Suppressor macrophage (primary cell): ENCODE results near the gene RECK.
"Not testable (repeated sequence)": the region's sequence is repeated elsewhere in the genome, so short reads cannot be mapped to it uniquely, and the experiment has no call there.

Experiments
- DNase-seq, 4 experiments: peaks; one replicate each; pipeline ENCODE4 v3.0.0-alpha.2; 2020 to 2022

RECK gene

DNA sequence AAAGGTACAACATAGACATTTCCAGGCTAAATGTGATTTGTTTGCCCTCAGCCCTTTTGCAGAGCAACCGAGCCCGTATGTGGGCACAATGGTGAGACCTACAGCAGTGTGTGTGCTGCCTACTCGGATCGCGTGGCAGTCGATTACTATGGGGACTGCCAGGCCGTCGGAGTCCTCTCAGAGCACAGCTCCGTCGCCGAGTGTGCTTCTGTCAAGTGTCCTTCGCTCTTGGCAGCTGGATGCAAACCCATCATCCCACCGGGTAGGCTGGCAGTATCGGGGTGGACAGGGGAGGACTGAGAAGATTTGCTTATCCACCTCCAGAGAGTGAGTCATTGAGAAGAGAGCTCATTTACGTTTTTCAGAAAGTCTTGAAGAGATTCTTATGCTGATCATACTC, 82.0 kb downstream of the RECK start:
- DNase-seq: no peak

DNA sequence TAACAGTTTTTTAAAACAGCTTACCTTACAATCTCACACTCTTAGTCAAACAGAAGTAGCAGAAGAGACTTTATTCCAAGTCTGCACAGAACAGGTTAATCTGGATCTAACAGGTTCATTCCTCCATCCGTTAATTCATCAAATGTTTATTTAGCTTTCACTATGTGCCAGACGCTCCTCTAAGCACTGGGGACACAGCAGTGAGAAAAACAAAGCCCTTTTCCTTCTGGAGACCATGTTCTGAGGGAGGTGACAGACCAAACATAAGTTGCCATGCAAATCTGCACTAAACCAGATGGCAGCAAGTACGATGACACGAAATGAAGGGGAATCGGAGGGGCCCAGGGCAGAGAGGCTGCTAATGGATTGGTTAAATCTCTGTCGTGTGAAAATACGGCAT, 82.8 kb downstream of the RECK start:
- DNase-seq: no peak

DNA sequence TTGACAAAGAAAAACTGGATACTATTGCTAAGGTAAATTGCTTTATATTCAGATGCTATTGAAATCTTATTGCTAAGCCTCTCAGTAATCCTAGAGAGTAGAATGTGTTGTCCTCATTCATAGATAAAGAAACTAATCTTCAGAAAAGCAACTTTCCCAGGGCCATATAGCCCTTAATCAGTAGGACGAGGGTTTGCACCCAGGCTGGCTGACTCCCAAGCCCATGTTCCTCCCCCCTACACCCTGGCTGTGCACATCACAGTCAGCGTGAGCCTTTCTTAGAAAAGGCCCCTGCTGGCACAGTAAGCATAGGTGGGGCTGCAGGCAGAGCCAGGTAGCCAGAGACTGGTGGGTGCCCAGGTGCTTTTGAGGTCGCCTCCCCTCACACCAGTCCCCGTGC, 84.0 kb downstream of the RECK start:
- DNase-seq: no peak

GRCh38 chr9:36121971-36122370, 85.3 kb downstream of the RECK start:
- peak; percentile 40 to 70 (median 58) for DNase-seq

- DNase-seq: peak; percentile 50 to 83 (median 68)
These were observed 86.8 kb downstream of the RECK start for GRCh38 chr9:36123515-36123914.

DNA sequence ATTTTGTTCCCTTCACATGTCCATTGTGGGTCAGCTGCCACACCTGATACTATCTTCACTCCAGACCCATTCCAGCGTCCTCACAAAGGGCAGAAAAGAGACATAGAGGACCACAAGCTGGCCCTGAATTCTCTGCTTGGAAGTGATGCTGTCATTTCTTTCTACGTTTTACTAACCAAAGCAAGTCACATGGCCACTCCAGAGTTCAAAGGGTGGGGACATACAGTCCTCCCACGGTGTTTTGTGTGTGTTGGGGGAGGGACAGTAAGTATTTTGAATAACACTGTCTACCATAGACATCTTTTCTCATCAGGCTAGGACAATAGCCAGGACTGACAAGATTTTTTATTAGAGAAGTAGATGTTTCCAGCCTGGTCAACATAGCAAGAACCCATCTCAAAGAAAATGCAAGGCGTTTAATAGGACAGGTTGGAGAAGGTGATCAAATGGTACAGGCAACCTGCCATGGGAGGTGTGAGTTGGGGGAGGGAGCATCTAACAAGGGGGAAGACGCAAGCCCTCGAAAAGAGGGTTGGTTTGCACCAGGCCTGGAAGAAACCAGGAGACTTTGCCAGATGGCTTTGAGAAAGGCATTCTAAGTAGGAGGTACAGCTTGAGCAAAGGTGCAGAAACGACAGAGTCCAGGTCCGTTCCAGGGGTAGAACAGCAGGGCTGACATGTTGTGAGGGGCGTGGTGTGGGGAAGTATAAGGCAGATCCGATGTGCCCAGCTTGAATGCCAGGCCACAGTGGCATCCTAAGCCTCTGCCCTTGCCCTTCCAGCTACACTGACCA, 88.5 kb downstream of the RECK start:
- peak in 3 of 4 experiments; percentile 64 to 73 (median 68) for DNase-seq

DNA sequence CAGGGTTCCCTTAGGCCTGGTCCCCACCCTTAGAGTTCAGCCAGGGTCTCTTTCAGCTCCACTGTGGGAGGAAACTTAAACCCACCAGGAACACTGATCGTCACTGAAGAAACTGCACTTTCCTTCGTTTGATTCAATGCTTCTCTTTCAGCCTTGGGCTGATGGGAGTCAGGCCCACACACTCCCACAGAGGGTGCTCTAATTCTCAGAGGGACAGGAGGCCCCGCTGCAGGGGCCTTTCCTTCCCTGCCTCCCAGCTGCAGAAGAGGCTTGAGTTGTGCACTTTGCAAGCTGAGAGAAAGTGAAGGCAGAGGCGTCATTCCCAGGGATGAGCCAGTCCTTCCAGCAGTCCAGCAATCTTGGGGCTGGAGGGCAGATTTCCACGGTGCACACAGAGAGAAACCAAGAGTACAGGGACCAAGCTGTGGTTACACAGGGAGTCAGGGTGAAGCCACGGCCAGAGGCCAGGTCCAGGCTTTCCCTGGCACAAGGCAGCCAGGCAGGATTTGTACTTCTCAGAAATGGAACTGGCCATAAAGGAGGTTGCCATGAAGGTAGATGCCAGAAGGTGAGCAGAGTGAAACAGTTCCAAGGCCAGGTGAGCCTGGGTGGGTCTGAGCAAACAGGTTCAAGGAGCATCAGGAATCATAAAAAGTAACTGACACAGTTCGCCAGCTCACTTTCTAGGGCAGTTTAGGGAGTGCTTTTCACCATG, 89.5 kb downstream of the RECK start:
- DNase-seq: peak in 3 of 4 experiments; percentile 49 to 64 (median 59)

- peak; percentile 82 to 91 (median 88) for DNase-seq
These were observed 91.0 kb downstream of the RECK start for GRCh38 chr9:36127652-36128244.

DNA sequence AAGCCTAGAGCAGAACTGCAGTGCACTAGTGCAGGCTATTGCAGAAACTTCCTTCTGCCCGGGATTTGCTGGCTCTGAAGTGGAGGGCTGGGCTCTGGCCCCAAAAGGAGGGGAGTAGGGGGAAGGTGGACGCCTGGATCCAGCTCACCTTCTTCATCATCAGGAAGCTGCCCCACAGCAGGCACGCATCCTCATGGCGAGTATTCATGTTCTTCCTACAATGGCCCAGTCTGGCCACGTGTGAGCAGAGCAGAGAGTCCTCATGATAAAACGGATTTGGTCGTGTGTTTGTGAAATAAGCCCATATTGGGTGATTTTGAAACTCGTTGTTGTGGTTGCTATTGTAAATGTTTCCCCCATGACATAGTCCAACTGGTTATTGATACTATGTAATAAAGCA, 91.6 kb downstream of the RECK start:
- peak; percentile 61 to 83 (median 76) for DNase-seq

DNA sequence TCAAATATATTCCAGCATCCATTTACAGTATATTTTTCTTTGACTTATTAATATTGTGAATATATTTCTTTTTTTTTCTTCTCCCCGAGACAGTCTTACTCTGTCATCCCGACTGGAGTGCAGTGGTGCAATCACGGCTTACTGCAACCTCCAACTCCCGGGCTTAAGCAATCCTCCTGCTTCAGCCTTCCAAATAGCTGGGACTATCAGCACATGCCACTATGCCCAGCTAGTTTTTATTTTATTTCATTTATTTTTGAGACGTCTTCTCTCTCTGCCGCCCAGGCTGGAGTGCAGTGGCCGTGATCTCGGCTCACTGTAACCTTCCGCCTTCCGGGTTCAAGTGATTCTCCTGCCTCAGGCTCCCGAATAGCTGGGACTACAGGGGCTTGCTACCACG, 92.4 kb downstream of the RECK start:
- DNase-seq: peak; percentile 51 to 79 (median 74)

DNA sequence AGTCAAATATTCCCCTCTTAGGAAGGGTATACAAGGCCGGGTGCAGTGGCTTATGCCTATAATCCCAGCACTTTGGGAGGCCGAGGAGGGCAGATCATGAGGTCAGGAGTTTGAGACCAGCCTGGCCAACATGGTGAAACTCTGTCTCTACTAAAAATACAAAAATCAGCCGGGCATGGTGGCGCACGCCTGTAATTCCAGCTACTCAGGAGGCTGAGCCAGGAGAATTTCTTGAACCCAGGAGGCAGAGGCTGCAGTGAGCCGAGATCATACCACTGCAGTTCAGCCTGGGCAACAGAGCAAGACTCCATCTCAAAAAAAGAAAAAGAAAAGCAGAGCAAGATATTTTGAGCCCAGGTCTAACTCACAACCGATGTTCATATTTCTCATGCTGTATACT, 95.0 kb downstream of the RECK start:
- DNase-seq: not testable (repeated sequence)

DNA sequence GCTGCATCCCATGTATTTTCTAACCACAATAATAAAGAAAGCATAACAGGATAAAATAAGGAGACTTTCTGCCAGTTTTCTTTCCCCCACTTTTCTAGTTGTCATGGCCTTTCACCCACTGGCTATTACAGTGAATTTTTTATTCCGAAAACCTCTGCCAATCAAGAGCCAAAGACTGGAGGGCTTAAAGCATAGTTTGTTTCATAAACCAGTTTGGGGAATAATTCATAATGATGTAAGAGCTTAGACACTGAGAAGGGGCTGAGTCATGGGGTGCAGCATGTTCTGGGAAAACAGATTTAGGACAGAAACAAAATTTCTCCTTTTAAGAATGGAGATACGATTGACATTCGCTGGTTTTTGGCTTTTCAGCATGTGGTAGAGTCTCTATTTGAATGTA, 95.4 kb downstream of the RECK start:
- DNase-seq: no peak

GRCh38 chr9:36134761-36135505, 98.2 kb downstream of the RECK start:
- DNase-seq: no peak

DNA sequence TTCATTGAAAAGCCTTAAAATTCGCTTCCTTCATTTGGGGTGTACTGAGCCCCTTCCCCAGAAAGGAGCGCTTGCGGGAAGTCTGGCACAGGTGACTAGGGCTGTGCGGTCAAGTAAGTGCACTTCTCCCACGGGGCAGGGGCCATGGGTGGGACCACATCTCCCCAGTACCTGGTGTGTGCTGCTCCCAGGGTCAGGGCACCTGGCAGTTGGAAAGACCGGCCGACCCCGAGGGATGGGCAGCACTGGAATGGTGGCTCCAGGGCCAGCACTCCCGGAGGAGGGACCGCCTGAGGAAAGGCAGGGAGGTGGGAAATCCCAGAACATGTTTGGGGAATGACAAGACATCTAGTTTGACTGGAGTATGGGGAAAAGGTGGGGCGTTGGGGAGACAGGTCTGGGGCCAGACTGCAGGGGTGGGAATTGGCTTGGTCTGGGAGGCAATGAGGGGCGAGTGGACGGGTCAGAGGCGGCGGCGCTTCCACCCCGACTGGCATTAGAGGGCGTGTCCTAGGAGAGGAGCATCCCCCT, 99.1 kb downstream of the RECK start:
- no peak for DNase-seq

GRCh38 chr9:36136272-36136893, 99.7 kb downstream of the RECK start, which contains the start of gene GLIPR2:
Gene GLIPR2 (plus strand): TSS chr9:36136733. CDS start chr9:36136779, 46 bp downstream.
- DNase-seq: peak; percentile 89 to 97 (median 94)

DNA sequence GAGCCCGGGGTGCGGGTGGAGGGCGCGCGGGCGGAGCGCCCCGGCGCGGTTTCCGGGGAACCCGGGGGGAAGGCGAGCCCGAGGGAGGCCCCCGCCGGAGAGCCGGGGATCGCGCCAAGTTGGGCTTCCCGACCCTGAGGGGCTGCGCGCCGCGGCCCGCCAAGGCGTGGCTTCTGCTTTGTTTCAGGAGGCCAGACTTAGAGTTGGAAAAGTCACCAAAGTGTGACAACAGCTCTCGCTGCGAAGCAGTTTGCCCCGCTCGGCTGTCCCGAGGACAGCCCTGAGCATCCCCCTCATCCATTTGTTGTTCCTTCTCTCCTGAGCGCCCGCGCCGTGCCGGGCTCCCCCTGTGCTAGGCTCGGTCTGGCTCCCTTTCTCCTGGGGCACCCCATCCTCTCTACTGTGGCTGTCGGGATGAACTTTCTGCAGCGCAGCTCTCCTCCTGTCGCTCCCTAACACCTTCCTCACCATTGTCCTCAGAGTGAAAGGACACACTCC, 100.2 kb downstream of the RECK start:
- DNase-seq: no peak

GRCh38 chr9:36137392-36138004, 100.8 kb downstream of the RECK start:
- peak; percentile 36 to 61 (median 52) for DNase-seq

DNA sequence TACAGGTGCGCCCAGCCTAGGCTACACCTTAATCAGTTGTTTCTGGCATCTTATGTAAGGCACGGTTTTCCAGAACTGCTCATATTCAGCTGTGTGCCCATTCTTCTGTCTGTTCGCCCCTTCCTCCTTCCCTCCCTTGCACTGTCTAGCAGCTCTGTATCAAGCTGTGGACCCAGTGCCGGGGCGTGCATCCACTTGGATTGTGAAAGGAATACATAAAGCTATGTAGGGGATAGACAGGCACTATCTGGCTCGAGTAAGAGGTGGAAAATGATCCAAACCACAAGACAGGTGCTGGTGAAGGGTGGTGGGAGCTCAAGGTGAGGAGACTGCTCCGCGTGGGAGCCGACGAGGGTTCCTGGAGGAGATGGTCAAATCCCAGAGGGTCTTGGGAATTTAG, 101.8 kb downstream of the RECK start:
- DNase-seq: no peak

DNA sequence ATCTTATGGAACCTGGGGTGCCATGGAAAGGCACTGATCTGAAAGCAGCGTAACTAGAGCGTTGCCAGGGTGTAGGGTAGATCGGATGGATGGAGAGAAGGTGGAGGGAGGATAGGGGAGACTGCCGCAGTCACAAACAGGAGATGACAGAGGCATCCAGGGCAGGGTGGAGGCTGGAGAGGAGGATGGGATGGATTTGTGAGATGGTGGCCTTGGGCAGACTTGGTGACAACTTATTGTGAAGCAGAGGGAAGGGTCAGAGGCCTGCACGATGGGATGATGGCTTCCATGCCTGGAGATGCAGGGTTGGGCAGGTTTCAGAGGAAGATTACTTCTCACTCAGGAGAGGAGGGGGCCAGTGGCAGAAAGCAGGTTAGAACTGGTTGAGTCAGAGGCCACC, 102.2 kb downstream of the RECK start:
- DNase-seq: no peak

- DNase-seq: peak; percentile 85 to 96 (median 90)
These were observed 103.7 kb downstream of the RECK start for GRCh38 chr9:36140086-36141084.
